K562 (cell line): ENCODE data around the gene TCOF1. TPM values are rescaled to one million over a fixed set of nuclear protein-coding genes. Genes with fewer than 3 reads are reported as not detected.
"Not testable (repeated sequence)": the region's sequence is repeated elsewhere in the genome, so short reads cannot be mapped to it uniquely, and the experiment has no call there.

ENCODE experiments used
- ATAC-seq: fragments of 200-7000 bp; cut with Tn5 transposase; 3 replicates; pipeline ENCODE4 v1.9.1; 2020; ENCODE audit warnings: moderate library complexity
- BruUV-seq: library from RNA; stranded (reverse); fragments of 400-500 nt; replicated peaks from 2 replicates; lab custom pipeline; 2021; lab: Mats Ljungman, UMichigan
- CTCF ChIA-PET: fragments of 300-600 bp; formaldehyde crosslinking; extraction: SDS; loops from one replicate; lab custom pipeline; 2021; ENCODE audit warnings: low intra/inter-chr PET ratio; lab: Yijun Ruan, JAX
- POLR2A ChIA-PET: fragments of 300-600, 350-650 bp; sonication (Branson Sonifier 250); formaldehyde crosslinking; extraction: SDS; loops from one replicate; lab custom pipeline; 2021; ENCODE audit warnings: antibody characterized with exemption, inconsistent platforms; lab: Yijun Ruan, JAX
- DNase-seq, 4 experiments: peaks; one replicate each; pipeline versions ENCODE4 v3.0.0 to v3.0.0-alpha.2; 2011 to 2018; ENCODE audit warnings: low spot score in 3 of 4, mixed read lengths in 3 of 4; ENCODE audit errors: extremely low read depth in 1 of 4
- FAIRE-seq: peaks from 2 replicates; lab custom pipeline; 2011; peaks lifted over from hg19 to GRCh38; lab: Jason Lieb, UNC
- H2AFZ ChIP-seq: 2 replicates; pipeline ENCODE4 v1.6.0; 2011; ENCODE audit warnings: low read depth, low read length, control low read depth, inconsistent platforms
- H3K27ac ChIP-seq: fragments of 200-600 bp; 3 replicates; pipeline ENCODE4 v1.8.0; 2011; ENCODE audit warnings: low read depth, mild to moderate bottlenecking, control low read depth, inconsistent platforms, low read length, moderate library complexity, mixed read lengths; ENCODE audit errors: extremely low read depth
- H3K27me3 ChIP-seq, 2 experiments: fragments of 300-600 bp in 1 of 2; 2 replicates in 1 of 2; 3 replicates in 1 of 2; pipeline versions ENCODE4 v1.6.0 to v1.8.0; 2011; ENCODE audit warnings: inconsistent platforms in 2 of 2, low read length in 2 of 2, mild to moderate bottlenecking in 1 of 2, mixed read lengths in 1 of 2, moderate library complexity in 1 of 2; ENCODE audit not compliant: control insufficient read depth in 2 of 2, insufficient read depth in 2 of 2
- H3K36me3 ChIP-seq: fragments of 300-600 bp; 3 replicates; pipeline ENCODE4 v1.8.0; 2011; ENCODE audit warnings: mild to moderate bottlenecking, low read length, inconsistent platforms; ENCODE audit not compliant: control insufficient read depth, insufficient read depth
- H3K4me1 ChIP-seq, 2 experiments: fragments of 200-600 bp in 1 of 2; replicated peaks in 1 of 2; 2 replicates in 1 of 2; 3 replicates in 1 of 2; pipeline versions ENCODE4 v1.5.1 to v1.8.0; 2011; ENCODE audit warnings: inconsistent platforms in 2 of 2, low read length in 2 of 2, mild to moderate bottlenecking in 1 of 2, mixed read lengths in 1 of 2, moderate library complexity in 1 of 2; ENCODE audit not compliant: control insufficient read depth in 2 of 2, insufficient read depth in 2 of 2
- H3K4me2 ChIP-seq: 2 replicates; pipeline ENCODE4 v1.6.1; 2011; ENCODE audit warnings: low read length, control low read depth, inconsistent platforms, mixed read lengths; ENCODE audit not compliant: insufficient read depth
- H3K4me3 ChIP-seq: fragments of 200-600 bp; sonication (generic), shearing (Covaris generic); 2 replicates; pipeline ENCODE4 v1.5.1; 2016; ENCODE audit warnings: control low read depth, inconsistent platforms
- H3K79me2 ChIP-seq: fragments of 200-600 bp; 3 replicates; pipeline ENCODE4 v1.8.0; 2011; ENCODE audit warnings: low read length, inconsistent platforms; ENCODE audit not compliant: control insufficient read depth, insufficient read depth
- H3K9ac ChIP-seq, 2 experiments: 2 replicates each; pipeline versions ENCODE4 v1.6.0 to v1.6.1; 2011; ENCODE audit warnings: low read depth in 2 of 2, low read length in 2 of 2, control low read depth in 1 of 2, inconsistent platforms in 1 of 2, mild to moderate bottlenecking in 1 of 2, mixed read lengths in 1 of 2; ENCODE audit not compliant: insufficient read depth in 1 of 2
- H3K9me1 ChIP-seq: one replicate; pipeline ENCODE4 v1.6.0; 2011; ENCODE audit warnings: inconsistent platforms, mild to moderate bottlenecking, low read length, moderate library complexity; ENCODE audit not compliant: control insufficient read depth, insufficient read depth
- H3K9me3 ChIP-seq: replicated peaks from 2 replicates; pipeline ENCODE4 v1.5.1; 2011; ENCODE audit warnings: low read depth, low read length, inconsistent platforms; ENCODE audit not compliant: control insufficient read depth, insufficient read depth
- H4K20me1 ChIP-seq: replicated peaks from 2 replicates; pipeline ENCODE4 v1.6.1; 2011; ENCODE audit warnings: low read length, inconsistent platforms, mixed read lengths; ENCODE audit not compliant: control insufficient read depth, insufficient read depth
- CBFA2T2 ChIP-seq: fragments of 450-650 bp; conservative IDR thresholded peaks from 2 replicates; pipeline ENCODE4 v1.6.1; 2017; ENCODE audit warnings: mild to moderate bottlenecking
- CTBP1 ChIP-seq: fragments of 450-650 bp; IDR thresholded peaks from 2 replicates; pipeline ENCODE4 v1.6.1; 2016; ENCODE audit warnings: borderline replicate concordance
- EHMT2 ChIP-seq: fragments of 450-650 bp; IDR thresholded peaks from 2 replicates; pipeline ENCODE4 v1.6.1; 2018; ENCODE audit warnings: antibody characterized with exemption
- L3MBTL2 ChIP-seq: fragments of 450-650 bp; IDR thresholded peaks from 2 replicates; pipeline ENCODE4 v1.6.1; 2016; ENCODE audit warnings: mild to moderate bottlenecking, moderate library complexity
- MAZ ChIP-seq, 2 experiments: fragments of 450-650 bp in 1 of 2; sonication (generic) in 1 of 2; formaldehyde crosslinking; IDR thresholded peaks in 1 of 2; conservative IDR thresholded peaks in 1 of 2; 2 replicates each; pipeline versions ENCODE4 v1.4.0 to v1.5.0; 2020; ENCODE audit warnings: mild to moderate bottlenecking in 1 of 2, missing genetic modification reagents in 1 of 2
- MYC ChIP-seq, 2 experiments: fragments of 250-450 bp in 1 of 2; sonication (Bioruptor Pico) in 1 of 2; IDR thresholded peaks; 2 replicates each; pipeline versions ENCODE4 v1.5.1 to v1.6.1; 2012 to 2021; ENCODE audit warnings: low read depth in 2 of 2, borderline replicate concordance in 1 of 2, improper control_type of control experiment in 1 of 2, low read length in 1 of 2, mild to moderate bottlenecking in 1 of 2, moderate library complexity in 1 of 2
- RAD51 ChIP-seq: fragments of 450-650 bp; IDR thresholded peaks from 2 replicates; pipeline ENCODE4 v1.7.1; 2016; ENCODE audit warnings: low read depth, mild to moderate bottlenecking, borderline replicate concordance
- TOE1 ChIP-seq, 2 experiments: fragments of 450-650 bp in 1 of 2; sonication (generic) in 1 of 2; formaldehyde crosslinking in 1 of 2; IDR thresholded peaks; 2 replicates each; pipeline versions ENCODE4 v1.7.1 to v1.8.0; 2016 to 2022; ENCODE audit warnings: borderline replicate concordance in 2 of 2, mild to moderate bottlenecking in 2 of 2, antibody characterized with exemption in 1 of 2, inconsistent platforms in 1 of 2, low read depth in 1 of 2, missing genetic modification reagents in 1 of 2, moderate library complexity in 1 of 2
- WGBS: fragments of 100-300 bp; shearing (Covaris generic); methylation state at CpG from one replicate; pipeline ENCODE4 v1.1.6; 2016; ENCODE audit warnings: low coverage, mixed read lengths; ENCODE audit not compliant: insufficient coverage; ENCODE audit errors: missing lambda C conversion rate; 5-methylcytosine and 5-hydroxymethylcytosine counted together
- in situ Hi-C: fragments of 300-500 bp; cut with MboI; formaldehyde crosslinking; loops from 4 replicates; pipeline ENCODE4 v1.15.0; 2018; ENCODE audit warnings: inconsistent platforms, mixed read lengths
- intact Hi-C: fragments of 100-400 bp; cut with micrococcal nuclease; formaldehyde crosslinking; loops from 2 replicates; pipeline ENCODE4 v1.14.2; 2022
- polyA plus RNA-seq, 8 experiments: library from polyadenylated mRNA; depleted of rRNA in 4 of 8; stranded (reverse) in 5 of 8; unstranded in 3 of 8; fragments of >200 nt; fragmentation: Nextera tagmentation in 2 of 8; fragmentation: Illumina TruSeq in 1 of 8; extraction: Ambion mirVana in 2 of 8; extraction: Trizol in 1 of 8; gene quantifications; 2 replicates each; pipeline versions ENCODE4 v1.2.1 to v1.2.3, GENCODE V29; 2011 to 2014; ENCODE audit warnings: inconsistent platforms in 1 of 8, missing spikeins in 1 of 8
- total RNA-seq, 7 experiments: library from RNA; depleted of rRNA in 6 of 7; stranded (reverse); fragments of >200 nt in 6 of 7; fragmentation: Illumina TruSeq in 2 of 7; extraction: Trizol in 2 of 7; gene quantifications; 2 replicates each; pipeline versions ENCODE4 v1.2.1 to v1.2.3, GENCODE V29; 2011 to 2021; ENCODE audit warnings: low replicate concordance in 1 of 7
- TF ChIP-seq, protein P1 (sequence below): fragments of 450-650 bp; formaldehyde crosslinking; IDR thresholded peaks from 2 replicates; pipeline ENCODE4 v1.4.0; 2020; ENCODE audit warnings: mild to moderate bottlenecking, mixed read lengths

Gene TCOF1
- total and polyA plus RNA-seq, 9 of the 15 experiments (the other 6 are each of a cell fraction or from before 2014, with no cell fraction given), result 9.8 to 134 (median 61.7) TPM

DNA sequence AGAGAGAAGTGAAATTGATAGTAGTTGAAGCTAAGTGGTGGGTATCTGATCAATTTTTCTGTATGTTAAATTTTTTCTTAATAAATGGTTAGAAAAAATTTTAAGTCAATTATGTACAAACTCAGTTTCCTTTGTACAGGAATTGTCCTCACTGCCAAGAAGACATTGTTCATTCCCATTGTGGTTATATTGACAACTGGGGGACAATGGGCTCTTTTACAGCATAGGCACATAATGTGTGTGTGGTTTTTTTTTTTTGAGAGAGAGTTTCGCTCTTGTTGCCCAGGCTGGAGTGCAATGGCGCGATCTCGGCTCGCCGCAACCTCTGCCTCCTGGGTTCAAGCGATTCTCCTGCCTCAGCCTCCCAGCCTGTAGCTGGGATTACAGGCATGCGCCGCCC lies 68.7 kb downstream of the TCOF1 start:
- H3K36me3 ChIP-seq, H3K4me3 ChIP-seq, intact Hi-C loops, H3K4me2 ChIP-seq, H4K20me1 ChIP-seq, H3K9ac ChIP-seq, H2AFZ ChIP-seq, in situ Hi-C loops, DNase-seq, POLR2A ChIA-PET, H3K9me1 ChIP-seq, FAIRE-seq, CTCF ChIA-PET, H3K79me2 ChIP-seq, ATAC-seq, BruUV-seq, H3K27ac ChIP-seq, H3K9me3 ChIP-seq: not testable (repeated sequence)
- WGBS, result 42% methylated on average over 9 of the region's 9 CpGs
- peaks cover 5 to 17% of the 10 kb centered on the region in 2 experiments for H3K27me3 ChIP-seq
- H3K4me1 ChIP-seq, result peaks cover 8 to 17% of the 10 kb centered on the region in 2 experiments; a peak in 4 of 5 replicates

DNA sequence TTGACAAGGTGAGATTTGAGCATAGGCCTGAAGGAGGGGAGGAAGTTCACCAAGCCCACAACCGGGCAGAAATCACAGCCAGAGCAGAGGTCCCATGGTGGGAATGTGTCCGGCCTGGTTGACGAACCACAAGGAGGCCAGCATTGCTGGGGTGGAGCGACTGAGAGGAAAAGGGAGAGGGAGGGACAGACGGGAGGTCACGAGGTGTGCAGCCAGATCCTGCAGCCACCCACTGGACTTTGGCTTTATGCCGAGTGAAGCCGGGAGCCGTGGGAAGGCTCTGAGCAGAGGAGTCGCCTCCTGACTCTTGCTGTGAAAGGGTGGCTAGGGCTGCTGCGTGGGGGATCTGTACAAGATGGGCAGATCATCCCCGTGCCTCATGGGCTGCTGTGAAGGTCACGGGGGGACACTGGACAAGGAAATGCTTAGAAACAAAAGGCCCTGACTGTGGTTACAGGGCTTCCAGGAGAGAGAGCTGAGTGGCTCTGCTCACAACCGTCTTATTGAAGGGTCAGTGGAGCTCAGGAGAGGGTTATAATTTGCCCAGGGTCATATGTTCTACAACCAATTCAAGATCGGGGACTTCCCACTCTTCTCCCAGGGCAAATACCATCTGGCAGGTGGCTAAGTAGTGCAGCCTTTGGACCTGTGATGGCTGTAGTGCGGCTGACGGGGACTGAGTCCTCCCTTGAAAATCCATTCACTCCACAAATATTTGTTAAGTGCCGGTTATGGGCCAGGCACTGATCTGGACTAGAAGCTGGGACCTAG lies 70.8 kb downstream of the TCOF1 start:
- ChIA-PET CTCF (no interaction called here), POLR2A (interaction anchor here (0.7 to 1.4 kb wide), 2 partner anchors 16 to 88 kb away, joined by 3 to 4 read pairs; no protein-coding TSS in a partner anchor)
- H4K20me1 ChIP-seq, result no peaks in the 10 kb centered on the region
- BruUV-seq, result no TSS peak
- H3K9me3 ChIP-seq, result no peaks in the 10 kb centered on the region
- H3K27ac ChIP-seq, result no peak overlapping the region
- H3K27me3 ChIP-seq, result peaks cover 3 to 23% of the 10 kb centered on the region in 2 experiments; a peak in 4 of 5 replicates
- peaks cover 8 to 19% of the 10 kb centered on the region in 2 experiments; a peak in 4 of 5 replicates for H3K4me1 ChIP-seq
- no peaks in the 10 kb centered on the region for H3K36me3 ChIP-seq
- no peaks in the 10 kb centered on the region for H3K79me2 ChIP-seq
- ATAC-seq (peak; percentile 73), FAIRE-seq (peak; percentile 46), DNase-seq (peak in 3 of 4 experiments; percentile 44 to 72 (median 59))
- intact Hi-C loops, result no loop called here
- 12% methylated on average over 18 of the region's 18 CpGs for WGBS
- H3K9ac ChIP-seq, result peak overlapping the region in 1 of 2 experiments; percentile 82; a peak in 2 of 4 replicates
- peak overlapping the region; percentile 38; the same call in 1 of the 2 replicates for H3K4me2 ChIP-seq
- in situ Hi-C loops, result no loop called here
- H3K4me3 ChIP-seq, result no peak overlapping the region
- peak overlapping the region; percentile 46 for H2AFZ ChIP-seq
- no peaks in the 10 kb centered on the region for H3K9me1 ChIP-seq
- peak; percentile 39 for TF ChIP-seq L3MBTL2
- TF ChIP-seq MAZ (CRISPR knock-in tag; conservative IDR thresholded peaks at IDR 0.05 in 1 of 2, IDR thresholded peaks at IDR 0.05 in 1 of 2), result 0 out of 4 replicates have a peak, but pooled peaks of 1 of the 2 experiments have one; percentile 20
- TF ChIP-seq RAD51, result peak; percentile 69; the same call in 1 of the 2 replicates
- peak; percentile 37; the same call in 1 of the 2 replicates for TF ChIP-seq MYC (IDR thresholded peaks at IDR 0.05; ENCODE audit: low read depth, low read length)
- no peak for TF ChIP-seq MYC (CRISPR knock-in tag; IDR thresholded peaks at IDR 0.05; ENCODE audit: borderline replicate concordance, low read depth)
- TF ChIP-seq, protein P1, sequence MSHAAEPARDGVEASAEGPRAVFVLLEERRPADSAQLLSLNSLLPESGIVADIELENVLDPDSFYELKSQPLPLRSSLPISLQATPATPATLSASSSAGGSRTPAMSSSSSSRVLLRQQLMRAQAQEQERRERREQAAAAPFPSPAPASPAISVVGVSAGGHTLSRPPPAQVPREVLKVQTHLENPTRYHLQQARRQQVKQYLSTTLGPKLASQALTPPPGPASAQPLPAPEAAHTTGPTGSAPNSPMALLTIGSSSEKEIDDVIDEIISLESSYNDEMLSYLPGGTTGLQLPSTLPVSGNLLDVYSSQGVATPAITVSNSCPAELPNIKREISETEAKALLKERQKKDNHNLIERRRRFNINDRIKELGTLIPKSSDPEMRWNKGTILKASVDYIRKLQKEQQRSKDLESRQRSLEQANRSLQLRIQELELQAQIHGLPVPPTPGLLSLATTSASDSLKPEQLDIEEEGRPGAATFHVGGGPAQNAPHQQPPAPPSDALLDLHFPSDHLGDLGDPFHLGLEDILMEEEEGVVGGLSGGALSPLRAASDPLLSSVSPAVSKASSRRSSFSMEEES (CRISPR knock-in tag), result peak; percentile 95
- TF ChIP-seq TOE1 (IDR thresholded peaks at IDR 0.05; ENCODE audit: borderline replicate concordance), result peak; percentile 88; the same call in 1 of the 2 replicates
- TF ChIP-seq TOE1 (CRISPR knock-in tag; IDR thresholded peaks at IDR 0.05; ENCODE audit: borderline replicate concordance, low read depth), result no peak
- no peak for TF ChIP-seq EHMT2
- TF ChIP-seq CBFA2T2, result 0 out of 2 replicates have a peak, but pooled peaks have one; percentile 23
- peak; percentile 43 for TF ChIP-seq CTBP1
